A673 (cell line): ENCODE data around the gene CLEC9A.

Source experiments
- CTCF ChIP-seq: fragments of 300-800, 200-600 bp; sonication (generic); conservative IDR thresholded peaks from 2 replicates; pipeline ENCODE4 v1.5.1; 2017; ENCODE audit warnings: low read depth, mild to moderate bottlenecking, antibody characterized with exemption, low read length, moderate library complexity, mixed read lengths
- EZH2 ChIP-seq: fragments of 200-600 bp; sonication (generic); IDR thresholded peaks from 2 replicates; pipeline ENCODE4 v1.6.1; 2017; ENCODE audit warnings: borderline replicate concordance, low read depth, mild to moderate bottlenecking, mixed read lengths, antibody characterized with exemption, low read length; ENCODE audit not compliant: poor library complexity, severe bottlenecking

DNA sequence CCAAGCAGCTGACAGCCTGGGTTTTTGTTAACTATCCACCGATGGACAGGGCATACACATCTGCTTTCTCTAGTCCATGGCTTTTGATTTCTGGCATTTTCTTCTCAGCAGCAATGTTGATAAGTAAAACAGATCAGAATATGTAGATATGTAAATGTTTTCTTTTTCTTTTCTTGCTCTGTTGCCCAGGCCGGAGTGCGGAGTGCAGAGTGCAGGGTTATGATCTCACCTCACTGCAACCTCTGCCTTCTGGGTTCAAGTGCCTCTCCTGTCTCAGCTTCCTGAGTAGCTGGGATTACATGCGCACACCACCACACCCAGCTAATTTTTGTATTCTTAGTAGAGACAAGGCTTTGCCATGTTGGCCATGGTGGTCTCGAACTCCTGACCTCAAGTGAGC, 27.9 kb downstream of the CLEC9A start:
- TF ChIP-seq EZH2 (no peak), CTCF (no peak)
